Measurements from ENCODE around the gene CERK.

DNA sequence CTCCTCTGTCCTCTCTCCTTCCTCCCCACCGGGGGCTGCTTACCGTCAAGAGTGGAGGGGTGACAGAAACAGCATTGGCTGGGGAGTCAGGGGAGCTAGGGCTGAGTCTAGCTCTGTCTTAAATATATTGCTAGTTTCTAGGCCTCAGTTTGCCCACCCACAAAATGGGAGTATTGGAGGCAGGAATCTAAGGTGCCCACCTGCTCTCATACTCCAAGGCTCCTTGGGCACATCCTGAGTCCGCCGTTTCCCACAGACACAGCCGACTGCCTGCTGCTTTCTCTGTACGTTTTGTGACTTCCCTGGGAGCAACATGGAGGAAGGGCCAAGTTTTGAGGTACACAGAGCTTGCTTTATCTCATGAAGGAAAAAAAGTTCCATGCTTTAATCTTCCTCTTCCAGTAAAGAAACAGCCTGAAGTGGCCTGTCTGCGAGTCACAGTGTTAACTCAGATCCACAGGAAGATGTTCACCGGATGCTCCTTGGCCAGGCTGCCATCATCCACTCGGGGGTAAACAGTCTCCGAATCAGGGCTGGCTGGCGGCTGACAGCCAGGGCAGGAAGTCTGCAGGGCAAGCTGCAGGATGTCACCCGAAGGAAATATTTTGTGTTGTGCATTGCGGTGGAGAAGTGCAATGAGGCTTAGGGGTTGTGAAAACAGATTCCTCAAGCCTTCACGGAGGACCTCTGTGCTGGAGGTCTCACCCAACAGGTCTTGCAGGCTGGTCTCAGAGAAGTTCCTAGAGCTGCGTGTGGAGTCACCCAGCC is 11.0 kb upstream of the CERK start:
- no peak for TF ChIP-seq EZH2 (IDR thresholded peaks at IDR 0.05)
- no peak for TF ChIP-seq POLR2AphosphoS5 (IDR thresholded peaks at IDR 0.05; ENCODE audit: borderline replicate concordance, low read depth, low read length)
- no peak for TF ChIP-seq FOXP2 (optimal IDR thresholded peaks at IDR 0.05; ENCODE audit: control extremely low read depth, extremely low read length, insufficient read depth)

Data from SK-N-MC (cell line).